Measurements from ENCODE around the gene RAMP3.

The RAMP3 gene

DNA sequence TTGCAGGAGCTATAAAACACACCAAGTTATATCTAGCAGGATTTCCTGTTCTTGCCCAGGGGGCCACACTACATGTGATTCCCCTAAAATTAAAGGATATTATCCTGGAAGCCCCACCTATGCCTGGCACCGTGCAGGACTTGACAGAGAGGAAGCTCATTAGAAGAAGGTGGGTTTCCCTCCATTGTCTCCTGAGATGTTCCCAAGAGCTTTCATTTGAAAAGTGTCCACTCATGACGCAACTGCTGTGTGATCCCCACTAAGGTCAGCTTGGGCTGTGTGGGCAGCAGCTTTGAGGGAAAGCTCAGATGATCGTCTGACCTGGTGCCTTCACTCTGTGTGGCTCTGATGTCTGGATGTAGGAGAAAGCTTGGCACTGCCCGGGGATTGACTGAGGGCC is 53.5 kb downstream of the RAMP3 start:
- no peaks in the 10 kb centered on the region for H3K36me3 ChIP-seq (ENCODE audit: insufficient read depth, low read length)
- H3K79me2 ChIP-seq (ENCODE audit: insufficient read depth, low read length), result no peaks in the 10 kb centered on the region
- no peak overlapping the region for H2AFZ ChIP-seq (ENCODE audit: low read length)
- H3K9me3 ChIP-seq (ENCODE audit: insufficient read depth, low read depth, low read length), result no peaks in the 10 kb centered on the region
- H3K27me3 ChIP-seq (ENCODE audit: insufficient read depth, low read length, poor library complexity, severe bottlenecking), result no peaks in the 10 kb centered on the region
- H4K20me1 ChIP-seq (ENCODE audit: insufficient read depth, low read length, poor library complexity, severe bottlenecking), result no peaks in the 10 kb centered on the region
- no peak overlapping the region for H3K4me3 ChIP-seq (ENCODE audit: low read length, poor library complexity, severe bottlenecking)
- H3K9me2 ChIP-seq (replicated peaks; ENCODE audit: low read depth, low read length), result no peaks in the 10 kb centered on the region
- no peak overlapping the region for H3K4me2 ChIP-seq (ENCODE audit: low read depth, low read length, poor library complexity, severe bottlenecking)
- peaks cover 3% of the 10 kb centered on the region for H3K4me1 ChIP-seq (ENCODE audit: insufficient read depth, low read length, poor library complexity, severe bottlenecking)
- H3K9ac ChIP-seq (ENCODE audit: low read depth, low read length, poor library complexity, severe bottlenecking), result no peak overlapping the region
- H3F3A ChIP-seq (ENCODE audit: low read depth), result no peaks in the 10 kb centered on the region
- TF ChIP-seq EZH2phosphoT487 (IDR thresholded peaks at IDR 0.05; ENCODE audit: borderline replicate concordance) (no peak), CTCF (conservative IDR thresholded peaks at IDR 0.05; ENCODE audit: low read length) (no peak)

- Histone ChIP-seq H3K36me3 (ENCODE audit: insufficient read depth, low read length) (no peaks in the 10 kb centered on the region), H4K20me1 (ENCODE audit: insufficient read depth, low read length, poor library complexity, severe bottlenecking) (no peaks in the 10 kb centered on the region), H3K4me3 (ENCODE audit: low read length, poor library complexity, severe bottlenecking) (no peak overlapping the region), H3K4me1 (ENCODE audit: insufficient read depth, low read length, poor library complexity, severe bottlenecking) (peaks cover 3% of the 10 kb centered on the region), H3K4me2 (ENCODE audit: low read depth, low read length, poor library complexity, severe bottlenecking) (no peak overlapping the region), H3K9me3 (ENCODE audit: insufficient read depth, low read depth, low read length) (no peaks in the 10 kb centered on the region), H3K9ac (ENCODE audit: low read depth, low read length, poor library complexity, severe bottlenecking) (no peak overlapping the region), H3K79me2 (ENCODE audit: insufficient read depth, low read length) (no peaks in the 10 kb centered on the region), H3K9me2 (replicated peaks; ENCODE audit: low read depth, low read length) (no peaks in the 10 kb centered on the region), H2AFZ (ENCODE audit: low read length) (no peak overlapping the region), H3K27me3 (ENCODE audit: insufficient read depth, low read length, poor library complexity, severe bottlenecking) (no peaks in the 10 kb centered on the region), H3F3A (ENCODE audit: low read depth) (no peaks in the 10 kb centered on the region)
- no peak for TF ChIP-seq EZH2phosphoT487 (IDR thresholded peaks at IDR 0.05; ENCODE audit: borderline replicate concordance)
- no peak for TF ChIP-seq CTCF (conservative IDR thresholded peaks at IDR 0.05; ENCODE audit: low read length)
Observed at GRCh38 chr7:45211958-45212357, 54.4 kb downstream of the RAMP3 start.

DNA sequence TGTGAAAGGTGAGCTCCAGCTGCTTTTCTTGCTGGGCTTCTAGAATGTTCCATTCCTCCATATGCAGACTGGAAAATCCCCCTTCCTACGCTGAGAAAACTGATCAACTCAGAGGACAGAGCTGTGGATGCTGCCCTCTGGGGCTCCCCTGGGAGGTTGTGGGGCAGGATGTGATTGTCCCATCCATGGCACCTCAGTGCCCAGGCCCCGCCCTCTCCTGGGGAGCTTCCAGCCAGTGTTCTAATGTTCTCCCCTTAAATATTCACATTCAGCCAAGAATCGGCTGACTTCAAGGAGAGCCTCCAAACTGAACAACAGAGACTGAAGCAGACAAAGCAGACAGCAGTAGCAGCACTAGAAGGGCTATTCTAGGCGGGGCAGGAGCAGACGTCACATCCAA is 55.0 kb downstream of the RAMP3 start:
- Histone ChIP-seq H3K4me2 (ENCODE audit: low read depth, low read length, poor library complexity, severe bottlenecking) (no peak overlapping the region), H2AFZ (ENCODE audit: low read length) (no peak overlapping the region), H3F3A (ENCODE audit: low read depth) (no peaks in the 10 kb centered on the region), H3K9me3 (ENCODE audit: insufficient read depth, low read depth, low read length) (no peaks in the 10 kb centered on the region), H3K4me3 (ENCODE audit: low read length, poor library complexity, severe bottlenecking) (no peak overlapping the region), H3K27me3 (ENCODE audit: insufficient read depth, low read length, poor library complexity, severe bottlenecking) (no peaks in the 10 kb centered on the region), H3K36me3 (ENCODE audit: insufficient read depth, low read length) (no peaks in the 10 kb centered on the region), H3K4me1 (ENCODE audit: insufficient read depth, low read length, poor library complexity, severe bottlenecking) (peaks cover 3% of the 10 kb centered on the region), H3K9ac (ENCODE audit: low read depth, low read length, poor library complexity, severe bottlenecking) (no peak overlapping the region), H4K20me1 (ENCODE audit: insufficient read depth, low read length, poor library complexity, severe bottlenecking) (no peaks in the 10 kb centered on the region), H3K9me2 (replicated peaks; ENCODE audit: low read depth, low read length) (no peaks in the 10 kb centered on the region), H3K79me2 (ENCODE audit: insufficient read depth, low read length) (no peaks in the 10 kb centered on the region)
- no peak for TF ChIP-seq CTCF (conservative IDR thresholded peaks at IDR 0.05; ENCODE audit: low read length)
- no peak for TF ChIP-seq EZH2phosphoT487 (IDR thresholded peaks at IDR 0.05; ENCODE audit: borderline replicate concordance)

All from Loucy (cell line).